Measurements from ENCODE around the gene HOXA2.

The HOXA2 gene

DNA sequence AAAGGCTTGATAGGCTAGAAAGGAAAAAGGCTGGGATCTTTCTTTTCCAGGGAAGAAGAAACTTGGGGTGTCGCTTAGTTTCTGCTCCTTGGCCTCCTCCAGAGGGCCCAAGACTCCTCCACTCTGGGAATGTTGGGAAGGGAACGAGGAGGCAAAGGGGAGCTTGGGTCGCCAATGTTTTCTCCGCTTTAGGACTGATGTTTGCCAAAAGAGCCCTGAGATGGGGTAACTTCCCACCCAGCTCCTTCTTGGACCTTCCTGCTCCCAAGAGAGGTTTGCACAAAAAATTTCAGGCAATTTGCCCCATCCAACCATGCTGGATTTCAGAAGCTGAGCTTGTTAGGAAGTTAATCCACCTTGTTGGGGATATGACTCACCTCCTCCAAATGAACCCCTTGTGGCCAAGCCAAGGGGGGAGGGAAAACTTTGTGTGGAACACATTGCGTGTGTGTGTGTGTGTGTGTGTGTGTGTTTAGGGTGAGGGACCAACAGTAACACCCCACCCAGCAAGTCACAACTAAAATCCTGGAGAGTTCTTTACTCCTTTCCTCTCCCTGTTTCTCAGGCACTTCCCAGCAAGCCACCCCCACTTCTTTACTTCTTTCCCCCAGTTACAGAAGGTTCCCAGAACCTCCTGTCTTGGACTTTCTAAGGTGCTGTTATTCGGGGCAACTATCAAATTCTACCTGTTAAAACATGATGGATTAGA is 8.7 kb upstream of the HOXA2 start:
- peak; percentile 51 for DNase-seq

GRCh38 chr7:27110186-27111031 is 7.9 kb upstream of the HOXA2 start:
- DNase-seq = peak; percentile 75

DNA sequence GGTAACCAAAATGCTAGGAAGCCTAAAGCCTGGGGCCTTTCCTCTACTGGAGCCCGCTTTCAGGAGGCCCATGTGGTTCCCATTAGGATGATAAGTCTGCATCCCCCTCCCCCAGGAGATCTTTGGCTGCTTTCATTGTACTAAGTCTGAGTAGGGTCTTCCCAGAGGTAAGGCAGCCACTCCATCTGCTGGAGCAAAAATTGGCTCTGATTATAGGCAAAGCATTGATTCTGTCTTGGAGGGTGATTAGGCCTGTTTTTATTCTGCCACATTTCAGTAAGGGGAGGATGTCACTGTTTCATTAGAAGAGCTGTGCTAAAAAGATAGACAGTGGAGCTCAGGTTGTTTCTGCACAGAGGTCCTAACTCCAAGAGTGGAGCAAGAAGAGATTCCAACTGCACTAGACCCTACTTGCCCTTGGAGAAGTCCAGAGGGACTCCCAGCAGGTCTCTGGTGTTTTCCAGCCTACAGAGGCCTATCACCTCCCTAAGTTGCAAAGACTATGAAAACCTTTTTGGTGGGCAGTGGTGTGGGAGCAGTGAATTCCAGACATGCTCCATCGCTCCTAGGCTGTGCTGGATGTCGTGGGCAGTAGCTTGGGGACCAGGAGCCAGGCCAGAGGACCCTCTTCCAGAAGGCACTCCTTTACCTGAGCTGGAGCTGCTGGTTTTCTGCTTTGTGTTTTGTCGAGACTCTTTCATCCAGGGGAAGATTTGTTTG is 7.1 kb upstream of the HOXA2 start:
- peak; percentile 31 for DNase-seq

DNA sequence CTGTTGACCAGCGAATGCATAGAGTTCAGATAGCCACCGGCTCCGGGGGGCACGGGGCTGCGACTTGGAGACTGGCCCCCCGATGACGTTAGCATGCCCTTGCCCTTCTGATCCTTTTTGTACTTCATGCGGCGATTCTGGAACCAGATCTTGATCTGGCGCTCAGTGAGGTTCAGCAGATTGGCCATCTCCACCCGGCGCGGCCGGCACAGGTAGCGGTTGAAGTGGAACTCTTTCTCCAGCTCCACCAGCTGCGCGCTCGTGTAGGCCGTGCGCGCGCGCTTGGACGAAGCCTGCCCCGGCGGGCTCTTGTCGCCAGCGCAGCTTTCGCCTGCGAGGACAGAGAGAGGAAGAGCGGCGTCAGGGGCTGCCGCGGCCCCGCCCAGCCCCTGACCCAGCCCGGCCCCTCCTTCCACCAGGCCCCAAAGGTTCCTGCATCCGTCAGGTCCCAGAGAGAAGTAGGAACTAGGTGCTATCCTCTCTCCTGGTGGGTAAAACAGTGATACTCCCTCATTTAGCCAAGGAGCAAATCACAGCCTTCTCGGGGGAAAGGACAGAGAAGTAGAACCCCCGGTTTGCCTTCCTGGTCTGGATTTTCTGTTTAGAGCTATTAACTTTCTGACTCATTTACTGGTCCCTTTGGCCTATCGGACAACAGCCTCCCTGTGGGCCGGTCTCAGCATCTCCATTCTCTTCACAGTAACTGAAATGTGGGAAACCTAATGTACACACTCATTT is 6.1 kb upstream of the HOXA2 start:
- DNase-seq = peak; percentile 37

GRCh38 chr7:27107391-27108381 is 5.2 kb upstream of the HOXA2 start:
- no peak for DNase-seq

GRCh38 chr7:27106901-27107240 is 4.4 kb upstream of the HOXA2 start:
- DNase-seq = no peak

DNA sequence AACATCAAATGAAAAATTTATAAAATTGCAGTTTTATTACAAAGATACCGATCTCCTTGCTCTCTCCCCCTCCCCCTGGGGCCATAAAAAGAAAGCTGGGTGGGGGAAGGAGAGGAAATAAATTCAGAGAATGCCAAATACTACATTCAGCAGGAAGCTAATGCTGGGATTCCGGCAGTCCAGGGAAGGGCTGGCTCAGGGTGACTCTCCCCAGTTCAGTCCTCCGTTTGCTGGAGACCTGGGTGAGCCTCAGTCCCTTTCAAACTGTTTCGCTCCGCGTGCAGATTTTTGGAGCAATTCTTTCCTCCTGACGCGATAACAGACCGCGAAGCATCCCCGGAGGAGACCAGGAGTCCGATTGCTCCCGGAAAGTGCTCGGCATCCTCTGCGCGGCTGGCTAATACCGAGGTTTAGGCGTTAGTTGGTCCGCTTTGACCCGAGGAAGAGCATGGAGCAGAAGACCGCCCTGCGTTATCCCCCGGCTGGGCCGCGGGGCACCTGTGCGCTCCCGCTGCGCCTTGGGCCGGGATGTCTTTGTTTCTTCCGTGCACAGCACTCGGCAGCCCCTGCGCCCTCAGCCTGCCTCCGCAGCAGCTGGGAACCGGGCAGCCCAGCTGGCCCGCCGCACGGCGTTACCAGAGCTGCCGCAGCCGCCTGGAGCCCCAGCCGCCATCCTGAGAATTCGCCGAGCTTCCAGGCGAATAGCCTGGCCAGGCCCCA is 3.9 kb upstream of the HOXA2 start:
- DNase-seq = peak; percentile 48

DNA sequence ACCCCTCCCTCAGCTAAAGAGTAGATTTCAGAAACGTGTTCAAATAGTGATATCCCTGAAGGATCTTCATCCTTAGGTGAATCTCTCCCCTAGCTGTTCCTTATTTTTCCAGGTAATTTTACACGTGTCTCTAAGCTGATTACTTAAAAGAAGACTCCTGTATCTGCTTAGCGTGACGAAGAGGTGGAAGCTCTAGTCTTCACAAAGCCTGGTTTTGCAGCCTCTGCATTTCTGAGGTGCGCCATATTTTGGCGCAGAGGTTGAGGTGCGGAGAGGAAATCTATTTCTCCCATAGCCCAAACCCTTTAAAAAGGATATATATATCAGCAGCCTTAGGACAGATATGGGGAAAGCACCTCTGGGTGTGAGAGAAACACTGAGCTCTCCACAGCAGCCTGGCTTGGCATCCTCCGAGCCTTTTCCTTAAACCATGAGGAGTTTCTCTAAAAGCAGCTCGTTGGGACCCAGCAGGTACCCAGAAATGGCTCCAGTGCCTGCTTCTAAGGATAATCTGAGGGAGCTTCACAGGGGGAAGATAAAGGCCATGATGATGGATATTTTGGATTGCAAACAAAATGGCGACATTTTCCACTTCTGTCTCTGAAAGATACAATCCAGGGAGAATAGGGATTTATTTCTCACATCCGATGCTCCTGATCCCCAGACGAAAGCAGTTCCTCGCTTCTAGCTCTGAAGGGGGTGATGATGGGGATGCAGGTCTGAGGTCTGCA is 3.0 kb upstream of the HOXA2 start:
- DNase-seq = no peak

DNA sequence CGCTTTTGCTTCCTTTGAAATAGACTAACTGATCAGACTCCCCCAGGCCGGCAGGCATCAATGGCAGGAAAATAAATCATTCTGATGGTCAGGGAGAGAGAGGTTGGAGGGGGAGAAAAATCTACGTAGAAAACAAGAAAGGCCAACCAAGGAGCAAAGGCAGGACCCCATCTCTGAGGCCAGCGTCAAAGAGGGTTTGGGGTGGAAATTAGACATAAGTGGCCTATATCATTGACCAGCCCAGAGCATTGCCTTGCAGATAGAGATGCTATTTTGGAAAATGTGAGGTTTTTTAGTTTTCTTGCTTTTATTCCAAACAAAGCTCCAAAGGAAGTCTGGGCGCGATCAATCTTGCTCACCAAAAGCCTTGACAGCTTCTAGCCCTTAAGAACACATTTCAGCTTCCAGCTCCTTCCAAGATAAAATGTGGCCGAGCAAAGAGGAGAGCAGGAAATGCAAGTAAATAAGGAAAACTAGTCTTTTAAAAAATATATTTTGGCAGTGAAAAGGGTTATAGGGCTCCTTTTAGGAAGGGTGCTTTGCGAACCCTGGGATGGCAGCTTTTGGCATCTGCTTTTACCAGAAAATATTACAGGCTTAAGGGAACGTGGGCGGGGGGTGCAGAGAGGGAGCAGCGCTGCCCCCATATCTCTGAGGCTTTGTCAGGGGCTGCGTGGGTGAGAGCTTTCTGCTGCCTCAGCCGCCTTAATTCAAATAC is 2.0 kb upstream of the HOXA2 start:
- peak; percentile 41 for DNase-seq

GRCh38 chr7:27103489-27104226 is 1.2 kb upstream of the HOXA2 start:
- peak; percentile 33 for DNase-seq

DNA sequence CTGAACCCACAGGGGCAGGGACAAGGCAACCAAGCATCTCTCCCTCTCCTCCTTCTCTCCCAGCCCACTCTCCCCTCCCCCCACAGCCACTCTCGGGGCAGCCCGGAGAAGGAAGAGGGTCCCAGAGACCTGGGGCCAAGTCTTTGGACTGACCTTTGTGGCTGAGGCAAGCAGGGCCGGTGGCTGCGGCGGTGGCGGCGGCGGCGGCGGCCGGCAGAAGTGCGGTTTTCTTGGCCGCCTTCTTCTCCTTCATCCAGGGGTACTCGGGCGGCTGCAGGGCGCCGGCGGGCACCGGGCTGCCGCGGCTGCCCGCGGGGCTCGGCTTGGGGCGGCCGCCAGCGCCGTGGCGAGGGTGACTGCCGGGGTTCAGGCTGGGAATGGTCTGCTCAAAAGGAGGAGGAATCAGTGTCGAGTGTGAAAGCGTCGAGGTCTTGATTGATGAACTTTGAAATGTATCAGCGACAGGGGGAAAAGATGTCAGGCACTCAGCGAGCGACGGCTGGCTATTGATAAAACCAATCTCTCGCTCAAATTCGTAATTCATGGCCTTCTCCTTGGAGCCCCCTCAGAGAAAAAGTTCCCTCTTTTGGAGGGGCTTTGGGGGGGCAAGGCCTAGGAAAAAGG is 414 bp downstream of the HOXA2 start:
- DNase-seq = peak; percentile 24

DNA sequence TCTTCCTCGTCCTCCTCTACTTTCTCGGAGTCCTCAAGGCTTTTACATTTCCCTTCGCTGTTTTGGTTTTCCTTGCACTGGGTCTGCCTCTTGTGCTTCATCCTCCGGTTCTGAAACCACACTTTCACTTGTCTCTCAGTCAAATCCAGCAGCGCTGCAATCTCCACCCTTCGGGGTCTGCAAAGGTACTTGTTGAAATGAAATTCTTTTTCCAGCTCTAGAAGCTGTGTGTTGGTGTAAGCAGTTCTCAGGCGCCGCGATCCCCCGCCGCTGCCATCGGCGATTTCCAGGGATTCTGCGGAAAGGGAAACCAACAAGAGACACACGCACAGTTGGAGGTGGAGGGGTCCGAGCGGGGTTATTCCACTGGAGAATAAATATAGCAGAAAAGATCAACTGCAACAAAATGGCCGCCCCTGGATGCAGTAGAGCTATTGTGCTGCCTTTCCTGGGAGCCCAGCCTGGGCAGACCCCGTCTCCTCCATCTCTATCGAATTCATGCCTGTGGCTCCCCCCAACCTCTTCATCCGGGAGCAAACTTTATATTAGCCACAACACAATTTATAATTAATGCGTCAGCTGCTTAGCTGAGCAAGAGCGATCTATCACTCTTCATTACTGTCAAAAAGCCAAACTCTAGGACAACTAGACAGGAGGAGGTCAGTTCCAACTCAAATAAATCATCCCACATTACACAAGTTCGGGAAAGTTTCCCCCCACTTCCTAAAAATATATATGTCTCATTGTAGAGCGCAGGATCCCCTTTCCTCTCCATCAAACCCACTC is 1.1 kb downstream of the HOXA2 start:
- DNase-seq = peak; percentile 32

GRCh38 chr7:27100694-27101170 is 1.8 kb downstream of the HOXA2 start:
- DNase-seq = no peak

GRCh38 chr7:27099453-27100370 is 2.8 kb downstream of the HOXA2 start:
- no peak for DNase-seq

DNA sequence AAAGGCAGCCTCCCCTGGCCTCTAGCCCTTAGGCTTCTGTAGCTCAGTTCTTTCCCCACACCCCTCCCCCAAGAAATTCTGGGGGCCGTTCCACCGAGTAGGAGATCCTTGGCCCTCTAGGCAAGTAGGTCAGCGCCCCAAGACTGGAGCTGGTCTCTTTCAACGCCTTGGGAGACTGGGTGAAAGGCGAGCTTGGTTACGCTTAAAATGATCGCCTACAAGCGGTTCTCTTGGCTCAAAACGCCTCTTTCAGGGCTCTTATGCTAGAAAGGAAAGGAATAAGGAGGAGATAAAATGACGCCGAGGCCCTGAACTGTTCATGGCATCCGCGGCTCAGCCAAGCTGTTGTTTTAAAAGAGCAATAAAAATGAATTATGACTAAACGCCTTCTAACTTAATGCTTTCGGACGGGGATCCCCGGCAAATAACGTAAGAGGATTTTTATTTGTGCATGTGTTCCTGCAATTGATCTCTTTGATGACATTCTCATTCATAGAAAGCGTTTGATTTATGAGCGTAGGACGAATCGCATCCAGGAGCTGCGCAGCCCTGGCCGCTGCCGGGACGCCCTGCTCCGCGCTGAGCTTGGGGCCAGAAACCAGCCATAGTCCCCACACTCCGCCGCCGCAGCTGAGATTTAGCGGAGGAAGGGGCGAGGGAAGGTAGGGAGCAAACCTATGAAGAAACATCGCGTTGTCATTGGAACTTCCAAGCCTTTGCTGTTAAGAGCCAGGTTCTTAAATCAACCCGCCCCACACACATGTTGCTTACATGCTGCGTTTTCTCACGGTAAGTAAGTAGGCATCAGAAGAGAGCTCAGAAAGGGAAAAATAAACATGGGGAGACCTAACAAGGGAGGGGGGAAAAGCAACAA is 3.7 kb downstream of the HOXA2 start:
- DNase-seq = peak; percentile 60
